Breast epithelium (tissue), 4 donors: ENCODE data around the gene HMCN1. TPM values are rescaled to one million over a fixed set of nuclear protein-coding genes. Genes with fewer than 3 reads are reported as not detected.

Experiments
- DNase-seq, 2 donors: peaks; one replicate each; pipeline ENCODE4 v3.0.0-alpha.2; 2019; ENCODE audit warnings: low spot score in 2 of 2
- H3K27ac ChIP-seq, 2 donors: fragments of 200-600 bp; sonication (generic) in 1 of 2; one replicate each; pipeline ENCODE4 v1.5.1; 2016 to 2019; ENCODE audit warnings: mild to moderate bottlenecking in 1 of 2
- H3K27me3 ChIP-seq, 2 donors: fragments of 200-600 bp; sonication (generic) in 1 of 2; one replicate each; pipeline versions ENCODE4 v1.5.1 to v1.6.0; 2017 to 2019; ENCODE audit warnings: control low read depth in 1 of 2, mild to moderate bottlenecking in 1 of 2
- H3K36me3 ChIP-seq: fragments of 200-600 bp; one replicate; pipeline ENCODE4 v1.5.1; 2019
- H3K4me1 ChIP-seq, 2 donors: fragments of 200-600 bp; sonication (generic); one replicate each; pipeline ENCODE4 v1.5.1; 2016 to 2019; ENCODE audit warnings: control low read depth in 1 of 2
- H3K4me3 ChIP-seq, 3 donors: fragments of 200-600 bp; sonication (generic); 1 replicate in 2 of 3; 2 replicates in 1 of 3; pipeline ENCODE4 v1.5.1; 2016 to 2019; ENCODE audit warnings: mild to moderate bottlenecking in 3 of 3, moderate library complexity in 2 of 3
- H3K9me3 ChIP-seq, 2 donors: fragments of 200-600 bp; sonication (generic) in 1 of 2; one replicate each; pipeline ENCODE4 v1.5.1; 2016 to 2019; ENCODE audit warnings: control low read depth in 1 of 2
- CTCF ChIP-seq, 3 donors: fragments of 450-650 bp; IDR thresholded peaks; one replicate each; pipeline ENCODE4 v1.5.1; 2016 to 2017; ENCODE audit warnings: antibody characterized with exemption in 3 of 3, mild to moderate bottlenecking in 3 of 3, moderate library complexity in 3 of 3
- POLR2A ChIP-seq: fragments of 450-650 bp; IDR thresholded peaks from one replicate; pipeline ENCODE4 v1.6.1; 2016; ENCODE audit warnings: antibody characterized with exemption, mild to moderate bottlenecking, moderate library complexity
- POLR2AphosphoS5 ChIP-seq, 3 donors: sonication (generic); formaldehyde crosslinking; IDR thresholded peaks; one replicate each; pipeline ENCODE4 v1.6.1; 2017; ENCODE audit warnings: antibody characterized with exemption in 3 of 3
- intact Hi-C: fragments of 100-400 bp; cut with DNase I; formaldehyde crosslinking; loops from one replicate; pipeline ENCODE4 v1.15.1; 2023; ENCODE audit warnings: low total_unique reads
- total RNA-seq, 3 donors: library from RNA; depleted of rRNA; stranded (reverse); fragments of >200 nt; gene quantifications; one replicate each; pipeline ENCODE4 v1.1.0, GENCODE V29; 2016

Gene HMCN1
- total RNA-seq, 3 donors from 2014 or later: 7.8 to 18.4 (median 11.9) TPM

GRCh38 chr1:186194107-186194756 lies 460.0 kb downstream of the HMCN1 start:
- Histone ChIP-seq H3K9me3 (peaks cover 0 to 6% of the 10 kb centered on the region in 2 donors), H3K27me3 (no peaks in the 10 kb centered on the region), H3K4me3 (no peak overlapping the region), H3K4me1 (no peaks in the 10 kb centered on the region), H3K27ac (no peak overlapping the region), H3K36me3 (no peaks in the 10 kb centered on the region)
- intact Hi-C loops: no loop called here
- no peak for TF ChIP-seq POLR2AphosphoS5 (IDR thresholded peaks at IDR 0.05)
- DNase-seq: no peak

- Histone ChIP-seq H3K4me3 (no peak overlapping the region), H3K27me3 (no peaks in the 10 kb centered on the region), H3K4me1 (no peaks in the 10 kb centered on the region), H3K27ac (no peak overlapping the region), H3K9me3 (peaks cover 0 to 6% of the 10 kb centered on the region in 2 donors), H3K36me3 (no peaks in the 10 kb centered on the region)
- intact Hi-C loops: no loop called here
- DNase-seq: no peak
- TF ChIP-seq POLR2A: no peak
- no peak for TF ChIP-seq CTCF (IDR thresholded peaks at IDR 0.05)
- no peak for TF ChIP-seq POLR2AphosphoS5 (IDR thresholded peaks at IDR 0.05)
These were observed 461.3 kb downstream of the HMCN1 start for GRCh38 chr1:186195377-186195931.

- no peaks in the 10 kb centered on the region for H3K27me3 ChIP-seq
- H3K27ac ChIP-seq: peak overlapping the region; percentile 6 to 28
- intact Hi-C loops: no loop called here
- no peaks in the 10 kb centered on the region for H3K9me3 ChIP-seq
- DNase-seq: peak in 1 of 2 donors; percentile 30
- no peaks in the 10 kb centered on the region for H3K36me3 ChIP-seq
- TF ChIP-seq POLR2AphosphoS5 (IDR thresholded peaks at IDR 0.05) (peak in 2 of 3 donors; percentile 52 to 74), CTCF (IDR thresholded peaks at IDR 0.05) (no peak), POLR2A (no peak)
- no peaks in the 10 kb centered on the region for H3K4me1 ChIP-seq
- no peak overlapping the region for H3K4me3 ChIP-seq
These were observed 468.1 kb downstream of the HMCN1 start for GRCh38 chr1:186202271-186202764.

- peak overlapping the region in 1 of 2 donors; percentile 28 for H3K27ac ChIP-seq
- no peak for TF ChIP-seq CTCF (IDR thresholded peaks at IDR 0.05)
- TF ChIP-seq POLR2AphosphoS5 (IDR thresholded peaks at IDR 0.05): no peak
- no peak for TF ChIP-seq POLR2A
- H3K36me3 ChIP-seq: no peaks in the 10 kb centered on the region
- no peaks in the 10 kb centered on the region for H3K27me3 ChIP-seq
- intact Hi-C loops: no loop called here
- H3K4me3 ChIP-seq: no peak overlapping the region
- DNase-seq: no peak
- no peaks in the 10 kb centered on the region for H3K9me3 ChIP-seq
- H3K4me1 ChIP-seq: no peaks in the 10 kb centered on the region
These were observed 468.6 kb downstream of the HMCN1 start for GRCh38 chr1:186202776-186203175.

GRCh38 chr1:186206048-186206570 lies 471.9 kb downstream of the HMCN1 start:
- intact Hi-C loops: no loop called here
- Histone ChIP-seq H3K9me3 (no peaks in the 10 kb centered on the region), H3K27ac (peak overlapping the region in 1 of 2 donors; percentile 32), H3K4me1 (no peaks in the 10 kb centered on the region), H3K36me3 (no peaks in the 10 kb centered on the region), H3K4me3 (no peak overlapping the region), H3K27me3 (no peaks in the 10 kb centered on the region)
- TF ChIP-seq CTCF (IDR thresholded peaks at IDR 0.05) (no peak), POLR2A (no peak), POLR2AphosphoS5 (IDR thresholded peaks at IDR 0.05) (no peak)
- DNase-seq: no peak
